HepG2 (cell line): ENCODE measurements around the gene PCDHB2. TPM values are rescaled to one million over a fixed set of nuclear protein-coding genes. Genes with fewer than 3 reads are reported as not detected.
A peak's percentile ranks its signal among the peaks of the same experiment; 100 is the strongest.

Source experiments
- CBX2 ChIP-seq, 2 experiments: fragments of 200-600 bp in 1 of 2; sonication (generic); formaldehyde crosslinking in 1 of 2; IDR thresholded peaks; 2 replicates each; pipeline versions ENCODE4 v1.7.0 to v1.8.1; 2018 to 2022; ENCODE audit warnings: low read depth in 2 of 2, low read length in 1 of 2, mild to moderate bottlenecking in 1 of 2, missing genetic modification reagents in 1 of 2
- POGK ChIP-seq: sonication (generic); formaldehyde crosslinking; conservative IDR thresholded peaks from 2 replicates; pipeline ENCODE4 v1.8.0; 2022; ENCODE audit warnings: mild to moderate bottlenecking, moderate library complexity, missing genetic modification reagents
- RARA ChIP-seq: IDR thresholded peaks from 2 replicates; pipeline ENCODE4 v1.6.1; 2016; ENCODE audit warnings: missing genetic modification reagents, missing compliant biosample characterization
- SP1 ChIP-seq, 2 experiments: fragments of 450-650 bp in 1 of 2; sonication (generic) in 1 of 2; formaldehyde crosslinking in 1 of 2; IDR thresholded peaks; 2 replicates each; pipeline versions ENCODE4 v1.4.0 to v1.6.1; 2016 to 2020; ENCODE audit warnings: missing genetic modification reagents in 1 of 2
- YEATS4 ChIP-seq: sonication (generic); formaldehyde crosslinking; IDR thresholded peaks from 2 replicates; pipeline ENCODE4 v1.4.0; 2020; ENCODE audit warnings: missing genetic modification reagents, borderline replicate concordance
- ZNF317 ChIP-seq: sonication (generic); formaldehyde crosslinking; IDR thresholded peaks from 2 replicates; pipeline ENCODE4 v1.5.0; 2020; ENCODE audit warnings: mild to moderate bottlenecking, missing genetic modification reagents
- ZNF501 ChIP-seq: sonication (generic); formaldehyde crosslinking; IDR thresholded peaks from 2 replicates; pipeline ENCODE4 v1.5.1; 2020; ENCODE audit warnings: mild to moderate bottlenecking, moderate library complexity, missing genetic modification reagents
- ZNF512 ChIP-seq: sonication (generic); formaldehyde crosslinking; IDR thresholded peaks from 2 replicates; pipeline ENCODE4 v1.4.0; 2020; ENCODE audit warnings: mild to moderate bottlenecking, missing genetic modification reagents
- ZNF549 ChIP-seq: sonication (generic); formaldehyde crosslinking; IDR thresholded peaks from 2 replicates; pipeline ENCODE4 v1.5.0; 2020; ENCODE audit warnings: missing genetic modification reagents
- ZNF7 ChIP-seq: IDR thresholded peaks from 2 replicates; pipeline ENCODE4 v1.6.1; 2016; ENCODE audit warnings: missing biosample characterization, missing genetic modification reagents
- ZSCAN9 ChIP-seq: IDR thresholded peaks from 2 replicates; pipeline ENCODE4 v1.6.1; 2016; ENCODE audit warnings: borderline replicate concordance
- polyA plus RNA-seq, 8 experiments: library from polyadenylated mRNA; depleted of rRNA in 3 of 8; stranded (reverse) in 7 of 8; unstranded in 1 of 8; fragments of >200 nt; fragmentation: Illumina TruSeq in 4 of 8; extraction: Trizol in 4 of 8; gene quantifications; 2 replicates each; pipeline versions ENCODE4 v1.2.1 to v1.2.3, GENCODE V29; 2011 to 2016; ENCODE audit warnings: low read depth in 4 of 8, missing spikeins in 1 of 8, mixed read lengths in 1 of 8; ENCODE audit not compliant: insufficient read depth in 1 of 8
- total RNA-seq, 5 experiments: library from RNA; depleted of rRNA; stranded (reverse); fragments of >200 nt; fragmentation: Illumina TruSeq; extraction: Trizol; gene quantifications; 2 replicates each; pipeline ENCODE4 v1.2.3, GENCODE V29; 2016; ENCODE audit warnings: low read depth in 1 of 5
- TF ChIP-seq, protein P1 (sequence below): IDR thresholded peaks from 2 replicates; pipeline ENCODE4 v1.6.1; 2016
- TF ChIP-seq, protein P2 (sequence below): sonication (generic); formaldehyde crosslinking; IDR thresholded peaks from 2 replicates; pipeline ENCODE4 v1.4.0; 2020; ENCODE audit warnings: missing genetic modification reagents
- TF ChIP-seq, protein P3 (sequence below), 2 experiments: sonication (generic) in 1 of 2; formaldehyde crosslinking in 1 of 2; IDR thresholded peaks; 2 replicates each; pipeline versions ENCODE4 v1.4.0 to v1.6.1; 2018 to 2020; ENCODE audit warnings: missing genetic modification reagents in 2 of 2, borderline replicate concordance in 1 of 2, low read depth in 1 of 2, mild to moderate bottlenecking in 1 of 2, missing biosample characterization in 1 of 2
- TF ChIP-seq, protein P4 (sequence below): sonication (generic); formaldehyde crosslinking; IDR thresholded peaks from 2 replicates; pipeline ENCODE4 v1.5.0; 2020; ENCODE audit warnings: missing genetic modification reagents
- TF ChIP-seq, protein P5 (sequence below): sonication (generic); formaldehyde crosslinking; IDR thresholded peaks from 2 replicates; pipeline ENCODE4 v1.8.0; 2022; ENCODE audit warnings: low read depth, missing genetic modification reagents

PCDHB2 gene
- total and polyA plus RNA-seq, 2 of the 13 experiments (the other 11 are each of a cell fraction or from before 2014, with no cell fraction given) = 7.1 to 7.5 TPM

- TF ChIP-seq, protein P1, sequence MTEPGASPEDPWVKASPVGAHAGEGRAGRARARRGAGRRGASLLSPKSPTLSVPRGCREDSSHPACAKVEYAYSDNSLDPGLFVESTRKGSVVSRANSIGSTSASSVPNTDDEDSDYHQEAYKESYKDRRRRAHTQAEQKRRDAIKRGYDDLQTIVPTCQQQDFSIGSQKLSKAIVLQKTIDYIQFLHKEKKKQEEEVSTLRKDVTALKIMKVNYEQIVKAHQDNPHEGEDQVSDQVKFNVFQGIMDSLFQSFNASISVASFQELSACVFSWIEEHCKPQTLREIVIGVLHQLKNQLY = no peak
- TF ChIP-seq, protein P2, sequence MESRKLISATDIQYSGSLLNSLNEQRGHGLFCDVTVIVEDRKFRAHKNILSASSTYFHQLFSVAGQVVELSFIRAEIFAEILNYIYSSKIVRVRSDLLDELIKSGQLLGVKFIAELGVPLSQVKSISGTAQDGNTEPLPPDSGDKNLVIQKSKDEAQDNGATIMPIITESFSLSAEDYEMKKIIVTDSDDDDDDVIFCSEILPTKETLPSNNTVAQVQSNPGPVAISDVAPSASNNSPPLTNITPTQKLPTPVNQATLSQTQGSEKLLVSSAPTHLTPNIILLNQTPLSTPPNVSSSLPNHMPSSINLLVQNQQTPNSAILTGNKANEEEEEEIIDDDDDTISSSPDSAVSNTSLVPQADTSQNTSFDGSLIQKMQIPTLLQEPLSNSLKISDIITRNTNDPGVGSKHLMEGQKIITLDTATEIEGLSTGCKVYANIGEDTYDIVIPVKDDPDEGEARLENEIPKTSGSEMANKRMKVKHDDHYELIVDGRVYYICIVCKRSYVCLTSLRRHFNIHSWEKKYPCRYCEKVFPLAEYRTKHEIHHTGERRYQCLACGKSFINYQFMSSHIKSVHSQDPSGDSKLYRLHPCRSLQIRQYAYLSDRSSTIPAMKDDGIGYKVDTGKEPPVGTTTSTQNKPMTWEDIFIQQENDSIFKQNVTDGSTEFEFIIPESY = 0 out of 2 replicates have a peak, but pooled peaks have one; percentile 32
- TF ChIP-seq YEATS4 (CRISPR knock-in tag) (0 out of 2 replicates have a peak, but pooled peaks have one; percentile 32), RARA (CRISPR knock-in tag) (no peak), ZSCAN9 (CRISPR knock-in tag) (no peak), ZNF512 (CRISPR knock-in tag) (no peak), SP1 (IDR thresholded peaks at IDR 0.05) (no peak), SP1 (CRISPR knock-in tag; IDR thresholded peaks at IDR 0.05) (no peak), ZNF549 (CRISPR knock-in tag) (no peak), ZNF501 (peak; percentile 17; the same call in 1 of the 2 replicates), ZNF7 (CRISPR knock-in tag) (no peak), POGK (no peak), ZNF317 (CRISPR knock-in tag) (no peak), CBX2 (IDR thresholded peaks at IDR 0.05; ENCODE audit: low read depth, low read length) (no peak; the same call in 1 of the 2 replicates), CBX2 (CRISPR knock-in tag; IDR thresholded peaks at IDR 0.05; ENCODE audit: low read depth) (no peak)
- TF ChIP-seq, protein P3, sequence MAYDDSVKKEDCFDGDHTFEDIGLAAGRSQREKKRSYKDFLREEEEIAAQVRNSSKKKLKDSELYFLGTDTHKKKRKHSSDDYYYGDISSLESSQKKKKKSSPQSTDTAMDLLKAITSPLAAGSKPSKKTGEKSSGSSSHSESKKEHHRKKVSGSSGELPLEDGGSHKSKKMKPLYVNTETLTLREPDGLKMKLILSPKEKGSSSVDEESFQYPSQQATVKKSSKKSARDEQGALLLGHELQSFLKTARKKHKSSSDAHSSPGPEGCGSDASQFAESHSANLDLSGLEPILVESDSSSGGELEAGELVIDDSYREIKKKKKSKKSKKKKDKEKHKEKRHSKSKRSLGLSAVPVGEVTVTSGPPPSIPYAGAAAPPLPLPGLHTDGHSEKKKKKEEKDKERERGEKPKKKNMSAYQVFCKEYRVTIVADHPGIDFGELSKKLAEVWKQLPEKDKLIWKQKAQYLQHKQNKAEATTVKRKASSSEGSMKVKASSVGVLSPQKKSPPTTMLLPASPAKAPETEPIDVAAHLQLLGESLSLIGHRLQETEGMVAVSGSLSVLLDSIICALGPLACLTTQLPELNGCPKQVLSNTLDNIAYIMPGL (CRISPR knock-in tag; IDR thresholded peaks at IDR 0.05; ENCODE audit: borderline replicate concordance in 1 of 2, low read depth in 1 of 2) = peak; percentile 56 to 86; a peak in 2 of 4 replicates
- TF ChIP-seq, protein P4, sequence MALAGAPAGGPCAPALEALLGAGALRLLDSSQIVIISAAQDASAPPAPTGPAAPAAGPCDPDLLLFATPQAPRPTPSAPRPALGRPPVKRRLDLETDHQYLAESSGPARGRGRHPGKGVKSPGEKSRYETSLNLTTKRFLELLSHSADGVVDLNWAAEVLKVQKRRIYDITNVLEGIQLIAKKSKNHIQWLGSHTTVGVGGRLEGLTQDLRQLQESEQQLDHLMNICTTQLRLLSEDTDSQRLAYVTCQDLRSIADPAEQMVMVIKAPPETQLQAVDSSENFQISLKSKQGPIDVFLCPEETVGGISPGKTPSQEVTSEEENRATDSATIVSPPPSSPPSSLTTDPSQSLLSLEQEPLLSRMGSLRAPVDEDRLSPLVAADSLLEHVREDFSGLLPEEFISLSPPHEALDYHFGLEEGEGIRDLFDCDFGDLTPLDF (CRISPR knock-in tag) = no peak
- TF ChIP-seq, protein P5, sequence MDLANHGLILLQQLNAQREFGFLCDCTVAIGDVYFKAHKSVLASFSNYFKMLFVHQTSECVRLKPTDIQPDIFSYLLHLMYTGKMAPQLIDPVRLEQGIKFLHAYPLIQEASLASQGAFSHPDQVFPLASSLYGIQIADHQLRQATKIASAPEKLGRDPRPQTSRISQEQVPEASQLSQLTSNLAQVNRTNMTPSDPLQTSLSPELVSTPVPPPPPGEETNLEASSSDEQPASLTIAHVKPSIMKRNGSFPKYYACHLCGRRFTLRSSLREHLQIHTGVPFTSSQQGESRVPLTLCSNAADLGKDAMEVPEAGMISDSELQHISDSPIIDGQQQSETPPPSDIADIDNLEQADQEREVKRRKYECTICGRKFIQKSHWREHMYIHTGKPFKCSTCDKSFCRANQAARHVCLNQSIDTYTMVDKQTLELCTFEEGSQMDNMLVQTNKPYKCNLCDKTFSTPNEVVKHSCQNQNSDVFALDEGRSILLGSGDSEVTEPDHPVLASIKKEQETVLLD (CRISPR knock-in tag) = no peak
Measured at GRCh38 chr5:141084487-141084989, 9.9 kb upstream of the PCDHB2 start (continued).
